Tibial nerve (tissue), 4 donors: Measurements from ENCODE around the gene PRKCE.

ENCODE experiments used
- EP300 ChIP-seq, 2 donors: sonication (generic); formaldehyde crosslinking; IDR thresholded peaks; one replicate each; pipeline ENCODE4 v1.6.1; 2017; ENCODE audit warnings: antibody characterized with exemption in 2 of 2, mild to moderate bottlenecking in 1 of 2
- TF ChIP-seq, protein P1 (sequence below), 5 experiments: fragments of 200-600 bp in 3 of 5; fragments of 450-650 bp in 2 of 5; sonication (generic) in 3 of 5; IDR thresholded peaks; one replicate each; pipeline ENCODE4 v1.5.1; 2016 to 2019; ENCODE audit warnings: antibody characterized with exemption in 5 of 5, mild to moderate bottlenecking in 3 of 5, moderate library complexity in 2 of 5

DNA sequence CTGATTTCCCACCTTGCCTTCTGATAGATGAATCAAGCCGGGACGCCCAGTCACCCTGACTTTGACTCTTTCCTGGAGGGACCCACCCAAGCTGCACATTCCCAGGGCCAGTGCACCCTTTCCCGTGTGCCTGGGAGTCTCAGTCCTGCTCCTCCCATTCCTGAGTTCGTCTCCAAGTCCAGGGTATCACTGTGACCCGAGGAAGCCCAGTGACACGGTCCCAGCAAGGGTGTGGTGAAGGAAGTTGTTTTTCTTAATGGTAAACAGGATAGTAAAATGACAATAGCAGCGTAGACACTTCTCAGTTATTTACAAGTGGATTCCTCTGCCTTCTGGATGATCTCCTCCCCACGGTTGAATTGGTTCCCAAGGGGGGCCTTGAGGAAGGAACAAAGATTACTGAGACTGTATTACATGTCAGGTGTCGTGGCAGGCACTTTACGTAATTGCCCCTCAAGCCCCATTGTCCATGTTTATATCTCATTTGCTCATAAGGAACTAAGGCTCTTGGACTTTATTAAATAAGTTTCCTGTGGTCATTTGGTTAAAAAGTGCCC is 123.3 kb downstream of the PRKCE start:
- TF ChIP-seq EP300 (IDR thresholded peaks at IDR 0.05): no peak
- TF ChIP-seq, protein P1, sequence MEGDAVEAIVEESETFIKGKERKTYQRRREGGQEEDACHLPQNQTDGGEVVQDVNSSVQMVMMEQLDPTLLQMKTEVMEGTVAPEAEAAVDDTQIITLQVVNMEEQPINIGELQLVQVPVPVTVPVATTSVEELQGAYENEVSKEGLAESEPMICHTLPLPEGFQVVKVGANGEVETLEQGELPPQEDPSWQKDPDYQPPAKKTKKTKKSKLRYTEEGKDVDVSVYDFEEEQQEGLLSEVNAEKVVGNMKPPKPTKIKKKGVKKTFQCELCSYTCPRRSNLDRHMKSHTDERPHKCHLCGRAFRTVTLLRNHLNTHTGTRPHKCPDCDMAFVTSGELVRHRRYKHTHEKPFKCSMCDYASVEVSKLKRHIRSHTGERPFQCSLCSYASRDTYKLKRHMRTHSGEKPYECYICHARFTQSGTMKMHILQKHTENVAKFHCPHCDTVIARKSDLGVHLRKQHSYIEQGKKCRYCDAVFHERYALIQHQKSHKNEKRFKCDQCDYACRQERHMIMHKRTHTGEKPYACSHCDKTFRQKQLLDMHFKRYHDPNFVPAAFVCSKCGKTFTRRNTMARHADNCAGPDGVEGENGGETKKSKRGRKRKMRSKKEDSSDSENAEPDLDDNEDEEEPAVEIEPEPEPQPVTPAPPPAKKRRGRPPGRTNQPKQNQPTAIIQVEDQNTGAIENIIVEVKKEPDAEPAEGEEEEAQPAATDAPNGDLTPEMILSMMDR (IDR thresholded peaks at IDR 0.05): no peak
